Ovary (tissue), 3 donors: ENCODE data around the gene NPY4R.
"Not testable (repeated sequence)": the region's sequence is repeated elsewhere in the genome, so short reads cannot be mapped to it uniquely, and the experiment has no call there.

ENCODE experiments used
- CTCF ChIP-seq, 3 donors: fragments of 450-650 bp in 2 of 3; fragments of 200-600 bp in 1 of 3; IDR thresholded peaks; one replicate each; pipeline versions ENCODE4 v1.5.1 to v1.8.0; 2016 to 2022; ENCODE audit warnings: antibody characterized with exemption in 3 of 3, mild to moderate bottlenecking in 1 of 3
- POLR2A ChIP-seq: fragments of 450-650 bp; IDR thresholded peaks from one replicate; pipeline ENCODE4 v1.6.1; 2017; ENCODE audit warnings: antibody characterized with exemption, mild to moderate bottlenecking, moderate library complexity
- donor health status: DM: no; HTN: no; CAD: no.

- TF ChIP-seq CTCF (IDR thresholded peaks at IDR 0.05); POLR2A: not testable (repeated sequence)
Measured at GRCh38 chr10:46490285-46490684, 24.5 kb upstream of the NPY4R start.
